HCT116 (cell line): ENCODE measurements around the gene RPL10. TPM values are rescaled to one million over a fixed set of nuclear protein-coding genes. Genes with fewer than 3 reads are reported as not detected.

Experiments used
- ATAC-seq: fragments of 200-7000 bp; cut with Tn5 transposase; 2 replicates; pipeline ENCODE4 v1.9.1; 2020; ENCODE audit warnings: mild to moderate bottlenecking, moderate library complexity
- BruUV-seq: library from RNA; stranded (reverse); fragments of 400-500 nt; replicated peaks from 2 replicates; lab custom pipeline; 2021; lab: Mats Ljungman, UMichigan
- CTCF ChIA-PET: fragments of 300-600 bp; sonication (Branson Sonifier 250); formaldehyde crosslinking; loops from one replicate; lab custom pipeline; 2021; ENCODE audit warnings: antibody characterized with exemption; lab: Charles Lee
- POLR2A ChIA-PET: fragments of 300-600, 350-600 bp; sonication (Branson Sonifier 250); formaldehyde crosslinking; loops from one replicate; lab custom pipeline; 2021; ENCODE audit warnings: antibody characterized with exemption; lab: Charles Lee
- RAD21 ChIA-PET, 2 experiments: fragments of 300-600 bp; sonication (Branson Sonifier 250); formaldehyde crosslinking; loops; one replicate each; lab custom pipeline; 2023; ENCODE audit warnings: low total read pairs in 2 of 2; ENCODE audit not compliant: uncharacterized antibody in 2 of 2, unreplicated experiment in 2 of 2, low non-redundant PET in 1 of 2; lab: Charles Lee
- DNase-seq: peaks from one replicate; pipeline ENCODE4 v3.0.0-alpha.2; 2010; ENCODE audit warnings: low read depth, low spot score
- H2AFZ ChIP-seq: fragments of 200-600 bp; shearing (Covaris generic), sonication (generic); 2 replicates; pipeline ENCODE4 v1.6.1; 2017; ENCODE audit warnings: low read depth, mixed run types, mixed read lengths, antibody characterized with exemption, low read length; ENCODE audit not compliant: poor library complexity, severe bottlenecking
- H3K27ac ChIP-seq: 2 replicates; pipeline ENCODE4 v1.5.1; 2012; ENCODE audit warnings: low read depth, low read length
- H3K27me3 ChIP-seq: fragments of 200-600 bp; sonication (generic); 2 replicates; pipeline ENCODE4 v1.6.1; 2016; ENCODE audit warnings: mixed run types, low read length, mixed read lengths; ENCODE audit not compliant: insufficient read depth
- H3K36me3 ChIP-seq, 2 experiments: fragments of 200-500 bp in 1 of 2; fragments of 200-600 bp in 1 of 2; sonication (Bioruptor generic) in 1 of 2; sonication (generic) in 1 of 2; 2 replicates each; pipeline versions ENCODE4 v1.5.1 to v1.6.1; 2014 to 2016; ENCODE audit warnings: low read length in 2 of 2, inconsistent platforms in 1 of 2, mixed read lengths in 1 of 2, mixed run types in 1 of 2; ENCODE audit not compliant: insufficient read depth in 2 of 2, control insufficient read depth in 1 of 2
- H3K4me1 ChIP-seq, 2 experiments: fragments of 200-600 bp in 1 of 2; sonication (generic) in 1 of 2; 2 replicates each; pipeline versions ENCODE4 v1.5.1 to v1.6.1; 2012 to 2017; ENCODE audit warnings: low read length in 2 of 2, inconsistent platforms in 1 of 2, mild to moderate bottlenecking in 1 of 2, mixed read lengths in 1 of 2, mixed run types in 1 of 2, moderate library complexity in 1 of 2; ENCODE audit not compliant: insufficient read depth in 2 of 2, control insufficient read depth in 1 of 2
- H3K4me2 ChIP-seq: fragments of 200-600 bp; sonication (generic); 2 replicates; pipeline ENCODE4 v1.6.1; 2017; ENCODE audit warnings: mixed run types, low read length, mixed read lengths
- H3K4me3 ChIP-seq, 2 experiments: fragments of 200-600 bp in 1 of 2; sonication (generic) in 1 of 2; replicated peaks in 1 of 2; 2 replicates each; pipeline ENCODE4 v1.5.1; 2011 to 2016; ENCODE audit warnings: low read length in 2 of 2, control low read depth in 1 of 2, low read depth in 1 of 2, mild to moderate bottlenecking in 1 of 2, mixed read lengths in 1 of 2, mixed run types in 1 of 2
- H3K79me2 ChIP-seq: fragments of 200-600 bp; sonication (generic); 2 replicates; pipeline ENCODE4 v1.6.1; 2017; ENCODE audit warnings: mild to moderate bottlenecking, mixed run types, low read length, moderate library complexity, mixed read lengths; ENCODE audit not compliant: insufficient read depth
- H3K9ac ChIP-seq: fragments of 200-600 bp; sonication (generic); 2 replicates; pipeline ENCODE4 v1.6.1; 2016; ENCODE audit warnings: low read length, mixed read lengths
- H3K9me2 ChIP-seq: fragments of 200-600 bp; sonication (generic), shearing (Covaris generic); 2 replicates; pipeline ENCODE4 v1.6.1; 2017; ENCODE audit warnings: mixed run types, mild to moderate bottlenecking, moderate library complexity; ENCODE audit not compliant: insufficient read depth
- H3K9me3 ChIP-seq, 2 experiments: fragments of 200-500 bp in 1 of 2; fragments of 200-600 bp in 1 of 2; sonication (Bioruptor generic) in 1 of 2; sonication (generic) in 1 of 2; 2 replicates each; pipeline ENCODE4 v1.6.1; 2014 to 2017; ENCODE audit warnings: low read length in 2 of 2, mixed read lengths in 2 of 2, inconsistent platforms in 1 of 2, low read depth in 1 of 2, mild to moderate bottlenecking in 1 of 2, mixed run types in 1 of 2, moderate library complexity in 1 of 2; ENCODE audit not compliant: control insufficient read depth in 1 of 2, insufficient read depth in 1 of 2
- H4K20me1 ChIP-seq: fragments of 200-600 bp; sonication (generic), shearing (Covaris generic); 2 replicates; pipeline ENCODE4 v1.6.1; 2017; ENCODE audit warnings: mixed run types, mild to moderate bottlenecking, moderate library complexity; ENCODE audit not compliant: insufficient read depth
- POLR2AphosphoS5 ChIP-seq: IDR thresholded peaks from 2 replicates; pipeline ENCODE4 v1.6.1; 2011; ENCODE audit warnings: mild to moderate bottlenecking, low read depth, low read length, moderate library complexity
- intact Hi-C: fragments of 100-400 bp; cut with micrococcal nuclease; formaldehyde crosslinking; loops from 2 replicates; pipeline ENCODE4 v1.10.0; 2022
- total RNA-seq: library from RNA; stranded (reverse); gene quantifications from one replicate; pipeline ENCODE4 v1.2.1, GENCODE V29; 2021; ENCODE audit not compliant: unreplicated experiment
- TF ChIP-seq, protein P1 (sequence below): IDR thresholded peaks from 2 replicates; pipeline ENCODE4 v1.6.1; 2011; ENCODE audit warnings: mild to moderate bottlenecking, low read length, moderate library complexity; ENCODE audit not compliant: insufficient replicate concordance; ENCODE audit errors: extremely low read depth

The RPL10 gene
- total RNA-seq, 1 experiment from 2014 or later, result 3,069 TPM

DNA sequence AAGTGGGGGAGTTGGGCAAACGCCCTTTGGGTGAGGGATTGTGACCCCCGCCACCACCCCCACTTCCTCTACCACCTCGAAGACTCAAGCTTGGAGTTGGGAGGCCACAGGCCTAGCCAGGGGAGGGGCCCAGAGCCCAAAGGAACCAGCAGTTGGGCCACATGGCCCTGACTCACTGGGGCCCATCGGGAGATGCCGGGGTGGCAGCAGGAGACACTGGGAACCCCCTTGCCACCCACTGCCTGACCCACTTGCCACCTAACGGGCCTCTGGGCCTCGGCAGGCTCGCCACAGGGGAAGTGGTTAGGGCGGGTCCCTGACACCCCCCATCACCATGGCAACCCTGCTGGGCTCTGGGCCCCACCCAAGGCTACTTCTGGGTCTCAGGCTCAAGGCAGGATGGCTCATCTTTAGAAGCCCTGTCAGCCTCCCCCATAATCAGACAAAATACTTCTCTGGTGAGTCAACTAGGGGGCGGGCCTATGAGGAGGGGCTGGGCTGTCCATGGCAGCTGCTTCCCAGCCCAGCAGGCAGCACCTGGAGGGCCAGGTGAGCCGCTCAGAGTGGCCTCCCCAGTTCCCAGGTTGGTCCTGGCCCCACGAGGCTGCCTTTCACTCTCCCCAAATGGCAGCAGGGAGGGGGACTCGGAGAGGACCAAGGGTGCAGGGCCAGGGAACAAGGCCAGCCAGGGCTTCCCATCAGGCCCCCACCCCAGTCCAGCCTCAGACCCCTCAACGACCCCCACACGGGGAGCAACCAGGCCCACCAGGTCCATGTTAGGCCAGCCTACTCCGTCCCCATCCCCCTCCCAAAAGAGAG lies 29.3 kb upstream of the RPL10 start:
- H2AFZ ChIP-seq, result no peak overlapping the region

More for the DNA sequence above, 29.3 kb upstream of the RPL10 start:
- H3K36me3 ChIP-seq, result peaks cover 6 to 22% of the 10 kb centered on the region in 2 experiments; a peak in 2 of 4 replicates
- RAD21 ChIA-PET, result no interaction called here
- H3K4me3 ChIP-seq, result peak overlapping the region; percentile 74 to 78
- H3K9ac ChIP-seq, result peak overlapping the region; percentile 77
- peak overlapping the region; percentile 82 for H3K27ac ChIP-seq
- peaks cover 70% of the 10 kb centered on the region for H3K79me2 ChIP-seq
- ATAC-seq (peak; percentile 49), DNase-seq (peak; percentile 62)
- H3K4me1 ChIP-seq, result peaks cover 10 to 41% of the 10 kb centered on the region in 2 experiments
- POLR2A ChIA-PET, result interaction anchor here (0.6 to 1.5 kb wide), 4 partner anchors 10 to 365 kb away, joined by 3 to 7 read pairs (median 4); partner anchors contain the start of genes EMD, RPL10 and UBL4A
- H3K27me3 ChIP-seq, result no peaks in the 10 kb centered on the region
- no peaks in the 10 kb centered on the region for H4K20me1 ChIP-seq
- H3K9me2 ChIP-seq, result no peaks in the 10 kb centered on the region
- no peaks in the 10 kb centered on the region for H3K9me3 ChIP-seq
- TF ChIP-seq, protein P1, sequence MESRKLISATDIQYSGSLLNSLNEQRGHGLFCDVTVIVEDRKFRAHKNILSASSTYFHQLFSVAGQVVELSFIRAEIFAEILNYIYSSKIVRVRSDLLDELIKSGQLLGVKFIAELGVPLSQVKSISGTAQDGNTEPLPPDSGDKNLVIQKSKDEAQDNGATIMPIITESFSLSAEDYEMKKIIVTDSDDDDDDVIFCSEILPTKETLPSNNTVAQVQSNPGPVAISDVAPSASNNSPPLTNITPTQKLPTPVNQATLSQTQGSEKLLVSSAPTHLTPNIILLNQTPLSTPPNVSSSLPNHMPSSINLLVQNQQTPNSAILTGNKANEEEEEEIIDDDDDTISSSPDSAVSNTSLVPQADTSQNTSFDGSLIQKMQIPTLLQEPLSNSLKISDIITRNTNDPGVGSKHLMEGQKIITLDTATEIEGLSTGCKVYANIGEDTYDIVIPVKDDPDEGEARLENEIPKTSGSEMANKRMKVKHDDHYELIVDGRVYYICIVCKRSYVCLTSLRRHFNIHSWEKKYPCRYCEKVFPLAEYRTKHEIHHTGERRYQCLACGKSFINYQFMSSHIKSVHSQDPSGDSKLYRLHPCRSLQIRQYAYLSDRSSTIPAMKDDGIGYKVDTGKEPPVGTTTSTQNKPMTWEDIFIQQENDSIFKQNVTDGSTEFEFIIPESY, result no peak
- peak; percentile 30; the same call in 1 of the 2 replicates for TF ChIP-seq POLR2AphosphoS5
- peak overlapping the region; percentile 94 for H3K4me2 ChIP-seq
- intact Hi-C loops, result no loop called here
- BruUV-seq, result no TSS peak
- CTCF ChIA-PET, result no interaction called here
